GM12892 (cell line): ENCODE measurements around the gene KLHL11.

Source experiments
- POLR2A ChIP-seq: IDR thresholded peaks from 2 replicates; pipeline ENCODE4 v1.6.1; 2011; ENCODE audit warnings: low read depth, low read length, control low read depth
- POLR2AphosphoS5 ChIP-seq: IDR thresholded peaks from 2 replicates; pipeline ENCODE4 v1.6.1; 2011; ENCODE audit warnings: low read depth, low read length, control low read depth
- TAF1 ChIP-seq: IDR thresholded peaks from 2 replicates; pipeline ENCODE4 v1.6.1; 2011; ENCODE audit warnings: low read depth, mild to moderate bottlenecking, control low read depth, low read length, borderline replicate concordance

DNA sequence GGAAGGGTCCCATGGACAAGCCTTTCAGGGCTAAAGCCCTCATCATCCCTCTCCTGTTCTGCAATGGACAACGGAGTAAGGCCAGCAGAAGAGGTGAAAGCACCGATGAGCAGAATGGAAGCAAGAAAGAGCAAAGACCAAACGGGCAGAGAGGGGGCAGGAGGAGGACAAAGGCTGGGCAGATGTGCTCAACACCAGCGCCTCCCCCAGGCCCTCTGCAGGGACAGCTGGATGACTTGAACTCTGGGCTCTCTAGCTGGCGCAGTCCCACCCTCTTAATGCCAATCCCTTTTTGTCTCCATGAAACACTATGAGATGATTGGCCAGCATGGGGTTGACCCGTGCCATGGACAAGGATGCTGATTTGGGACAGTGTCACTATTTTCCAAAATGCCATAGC is 31.5 kb upstream of the KLHL11 start:
- TF ChIP-seq TAF1 (no peak), POLR2AphosphoS5 (no peak), POLR2A (no peak)
